ENCODE results near the gene RXYLT1. TPM values are rescaled to one million over a fixed set of nuclear protein-coding genes. Genes with fewer than 3 reads are reported as not detected.

RXYLT1 gene
- total RNA-seq, 1 experiment from 2014 or later = 9.8 TPM

GRCh38 chr12:63823040-63823439 is 43.3 kb downstream of the RXYLT1 start:
- Mint-ChIP-seq H3K4me3 (no peak overlapping the region), H3K27me3 (ENCODE audit: low read depth) (peaks cover 18% of the 10 kb centered on the region), H3K4me1 (peaks cover 5% of the 10 kb centered on the region), H3K27ac (no peak overlapping the region), H3K9me3 (peaks cover 13% of the 10 kb centered on the region), H3K36me3 (no peaks in the 10 kb centered on the region)
- peak; percentile 54 for ATAC-seq
- ChIA-PET POLR2A (no interaction called here), CTCF (interaction anchor here (1.2 to 1.4 kb wide), 2 partner anchors 21 to 433 kb away, joined by 3 to 7 read pairs; partner anchors contain the start of gene SRGAP1)
- TF ChIP-seq TEAD1 (CRISPR knock-in tag; IDR thresholded peaks at IDR 0.05) (no peak), USF1 (CRISPR knock-in tag; IDR thresholded peaks at IDR 0.05) (no peak), AR (CRISPR knock-in tag; IDR thresholded peaks at IDR 0.05) (no peak), FOXK1 (CRISPR knock-in tag; IDR thresholded peaks at IDR 0.05) (no peak), STAT6 (CRISPR knock-in tag; conservative IDR thresholded peaks at IDR 0.05; ENCODE audit: low read depth) (no peak), USF2 (CRISPR knock-in tag; IDR thresholded peaks at IDR 0.05) (no peak), MXD4 (CRISPR knock-in tag; IDR thresholded peaks at IDR 0.05; ENCODE audit: borderline replicate concordance) (no peak), ZNF232 (CRISPR knock-in tag; IDR thresholded peaks at IDR 0.05) (no peak), ZNF121 (CRISPR knock-in tag; IDR thresholded peaks at IDR 0.05) (no peak), CBFB (CRISPR knock-in tag; IDR thresholded peaks at IDR 0.05; ENCODE audit: low read depth) (no peak)
- no peak for DNase-seq (ENCODE audit: low spot score)

- H3K27ac Mint-ChIP-seq = no peak overlapping the region
- peaks cover 15% of the 10 kb centered on the region for H3K27me3 Mint-ChIP-seq (ENCODE audit: low read depth)
- peak; percentile 77 for ATAC-seq
- TF ChIP-seq ZNF671 (CRISPR knock-in tag; IDR thresholded peaks at IDR 0.05) = no peak
- TF ChIP-seq CTCF (IDR thresholded peaks at IDR 0.05) = peak; percentile 57; the same call in 1 of the 2 replicates
- peaks cover 24% of the 10 kb centered on the region for H3K9me3 Mint-ChIP-seq
- POLR2A ChIA-PET = no interaction called here
- H3K4me1 Mint-ChIP-seq = peaks cover 5% of the 10 kb centered on the region
- peaks cover 10% of the 10 kb centered on the region for H3K36me3 Mint-ChIP-seq
- no peak overlapping the region for H3K4me3 Mint-ChIP-seq
- CTCF ChIA-PET = interaction anchor here (0.6 to 2.0 kb wide), 3 partner anchors 355 to 431 kb away, joined by 4 to 15 read pairs (median 9); no protein-coding TSS in a partner anchor
- no peak for DNase-seq (ENCODE audit: low spot score)
Observed at GRCh38 chr12:63826006-63826585, 46.4 kb downstream of the RXYLT1 start.

GRCh38 chr12:63828867-63829266 is 49.2 kb downstream of the RXYLT1 start:
- ChIA-PET POLR2A (no interaction called here), CTCF (interaction anchor here (1.2 kb wide), 1 partner anchor 11 kb away, joined by 3 read pairs; no protein-coding TSS in a partner anchor)
- H3K27ac Mint-ChIP-seq = no peak overlapping the region
- TF ChIP-seq ZNF219 (CRISPR knock-in tag; IDR thresholded peaks at IDR 0.05; ENCODE audit: borderline replicate concordance) (no peak), NR2C2 (CRISPR knock-in tag; IDR thresholded peaks at IDR 0.05) (no peak), TP53 (CRISPR knock-in tag; IDR thresholded peaks at IDR 0.05) (no peak), JAZF1 (CRISPR knock-in tag; IDR thresholded peaks at IDR 0.05) (no peak), MLX (CRISPR knock-in tag; IDR thresholded peaks at IDR 0.05) (no peak), ZBTB21 (CRISPR knock-in tag; IDR thresholded peaks at IDR 0.05; ENCODE audit: borderline replicate concordance) (no peak), SOX15 (CRISPR knock-in tag; IDR thresholded peaks at IDR 0.05) (no peak), STAT6 (CRISPR knock-in tag; conservative IDR thresholded peaks at IDR 0.05; ENCODE audit: low read depth) (no peak)
- H3K9me3 Mint-ChIP-seq = peaks cover 25% of the 10 kb centered on the region
- peaks cover 10% of the 10 kb centered on the region for H3K36me3 Mint-ChIP-seq
- H3K27me3 Mint-ChIP-seq (ENCODE audit: low read depth) = no peaks in the 10 kb centered on the region
- no peaks in the 10 kb centered on the region for H3K4me1 Mint-ChIP-seq
- H3K4me3 Mint-ChIP-seq = no peak overlapping the region
- DNase-seq (ENCODE audit: low spot score) (no peak), ATAC-seq (no peak)
